ENCODE results near the gene PHEX.

GRCh38 chrX:22021751-22022324 is 10.3 kb upstream of the PHEX start:
- TF ChIP-seq CTCF (IDR thresholded peaks at IDR 0.05) = no peak
- no peak for TF ChIP-seq POLR2AphosphoS5 (IDR thresholded peaks at IDR 0.05)
